ENCODE data around the gene DSE. TPM values are rescaled to one million over a fixed set of nuclear protein-coding genes. Genes with fewer than 3 reads are reported as not detected.
"Not testable (repeated sequence)": the region's sequence is repeated elsewhere in the genome, so short reads cannot be mapped to it uniquely, and the experiment has no call there.

The DSE gene
- 1 to 10 TPM; 3.7 to 3.8 TPM for total RNA-seq

- POLR2A ChIA-PET: no interaction called here
- Mint-ChIP-seq H3K4me3 (peak within 1 kb of the TSS; percentile 67), H3K4me1 (ENCODE audit: low read depth) (peaks cover 18% of the 10 kb centered on the region), H3K9me3 (ENCODE audit: insufficient read depth) (no peaks in the 10 kb centered on the region), H3K36me3 (ENCODE audit: low read depth) (no peaks in the 10 kb centered on the region), H3K27ac (peak within 1 kb of the TSS; percentile 30), H3K27me3 (ENCODE audit: low read depth) (peaks cover 29% of the 10 kb centered on the region)
- ATAC-seq: peak; percentile 85
- CTCF ChIA-PET: no interaction called here
- peak; percentile 62 for DNase-seq
Observed at GRCh38 chr6:116370760-116371119, at the start of gene DSE. DSE (plus strand) TSS chr6:116370947; CDS start chr6:116399251, 28,304 bp downstream.

- H3K4me1 Mint-ChIP-seq (ENCODE audit: low read depth); H3K36me3 Mint-ChIP-seq (ENCODE audit: low read depth); H3K27ac Mint-ChIP-seq; POLR2A ChIA-PET; DNase-seq; H3K9me3 Mint-ChIP-seq (ENCODE audit: insufficient read depth); ATAC-seq; H3K4me3 Mint-ChIP-seq; H3K27me3 Mint-ChIP-seq (ENCODE audit: low read depth); CTCF ChIA-PET: not testable (repeated sequence)
Observed at GRCh38 chr6:116321933-116322332, 48.8 kb upstream of the DSE start.

DNA sequence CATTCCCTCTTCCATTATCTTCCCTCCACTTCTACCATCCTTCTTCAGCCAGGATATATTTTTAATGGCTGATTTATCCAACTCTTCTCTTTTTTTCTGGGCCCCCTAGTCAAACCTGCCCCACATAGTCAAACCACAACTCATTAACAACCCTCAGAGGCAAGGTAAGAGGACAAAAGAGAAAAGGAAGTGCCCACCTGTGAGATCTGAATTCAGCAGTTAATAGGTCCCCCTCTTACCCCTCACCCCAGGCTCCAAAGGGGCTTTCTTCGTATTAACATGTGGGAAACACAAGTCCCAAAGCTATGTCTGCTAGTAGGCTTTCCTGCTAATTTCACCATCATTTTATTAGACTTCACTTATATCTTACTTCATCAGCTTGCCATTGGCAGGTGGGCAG, 46.9 kb upstream of the DSE start:
- no peaks in the 10 kb centered on the region for H3K4me1 Mint-ChIP-seq (ENCODE audit: low read depth)
- no peaks in the 10 kb centered on the region for H3K36me3 Mint-ChIP-seq (ENCODE audit: low read depth)
- CTCF ChIA-PET: interaction anchor here (0.7 to 1.3 kb wide), 2 partner anchors 15 to 36 kb away, joined by 3 read pairs; no protein-coding TSS in a partner anchor
- ATAC-seq (no peak), DNase-seq (no peak)
- peaks cover 3% of the 10 kb centered on the region for H3K27me3 Mint-ChIP-seq (ENCODE audit: low read depth)
- H3K9me3 Mint-ChIP-seq (ENCODE audit: insufficient read depth): no peaks in the 10 kb centered on the region
- no peak overlapping the region for H3K4me3 Mint-ChIP-seq
- no peak overlapping the region for H3K27ac Mint-ChIP-seq
- POLR2A ChIA-PET: no interaction called here

- CTCF ChIA-PET; H3K27me3 Mint-ChIP-seq (ENCODE audit: low read depth); H3K4me1 Mint-ChIP-seq (ENCODE audit: low read depth); DNase-seq; H3K36me3 Mint-ChIP-seq (ENCODE audit: low read depth); ATAC-seq; H3K4me3 Mint-ChIP-seq; H3K9me3 Mint-ChIP-seq (ENCODE audit: insufficient read depth); POLR2A ChIA-PET; H3K27ac Mint-ChIP-seq: not testable (repeated sequence)
Observed at GRCh38 chr6:116325634-116326132, 45.1 kb upstream of the DSE start.

DNA sequence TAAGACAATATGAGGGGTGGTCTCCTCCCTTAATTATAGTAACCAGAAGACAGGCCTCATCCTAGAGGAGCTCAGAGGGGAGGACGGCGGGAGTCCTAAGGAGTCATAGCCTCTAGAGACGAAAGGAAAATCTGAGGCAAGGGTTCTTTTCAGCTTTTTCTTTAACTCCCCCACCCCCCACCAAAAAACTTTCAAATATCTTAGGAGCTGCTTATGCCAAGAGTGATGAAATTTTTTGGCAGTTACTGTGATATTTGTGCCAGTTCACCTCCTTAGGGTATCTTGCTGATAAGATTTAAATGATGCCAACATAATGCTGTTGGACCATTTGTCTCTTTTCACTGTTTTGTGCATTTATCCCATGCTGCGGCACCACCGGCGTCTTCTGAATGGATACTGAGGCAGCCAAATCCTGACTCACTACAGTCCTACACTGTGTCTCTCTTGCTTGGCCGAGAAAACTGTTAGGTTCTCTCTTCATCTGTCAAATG, 44.5 kb upstream of the DSE start:
- Mint-ChIP-seq H3K4me1 (ENCODE audit: low read depth) (no peaks in the 10 kb centered on the region), H3K36me3 (ENCODE audit: low read depth) (no peaks in the 10 kb centered on the region)
- POLR2A ChIA-PET: no interaction called here

DNA sequence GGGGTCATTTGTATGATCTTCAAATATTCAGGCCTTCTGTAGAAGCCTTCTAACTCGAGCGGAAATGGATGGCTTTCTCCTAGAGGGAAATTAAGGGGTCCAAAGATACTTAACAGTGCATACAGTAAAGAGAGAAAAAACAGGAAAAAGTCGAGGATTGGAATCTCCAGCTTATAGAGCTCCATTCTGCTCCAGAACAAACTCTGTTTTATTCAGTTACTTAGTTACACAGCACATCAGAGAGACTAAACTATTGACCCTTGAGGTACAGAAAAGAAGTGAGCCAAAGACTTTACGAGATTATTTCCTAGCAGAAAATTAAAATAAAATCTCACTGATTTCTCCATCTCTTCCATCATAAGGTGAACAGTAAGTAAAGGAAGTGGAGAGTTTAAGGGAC, 43.8 kb upstream of the DSE start:
- POLR2A ChIA-PET: no interaction called here
- no peak overlapping the region for H3K27ac Mint-ChIP-seq
- H3K9me3 Mint-ChIP-seq (ENCODE audit: insufficient read depth): no peaks in the 10 kb centered on the region
- DNase-seq: no peak
- H3K4me3 Mint-ChIP-seq: no peak overlapping the region
- ATAC-seq: no peak
- CTCF ChIA-PET: no interaction called here
- no peaks in the 10 kb centered on the region for H3K4me1 Mint-ChIP-seq (ENCODE audit: low read depth)
- H3K27me3 Mint-ChIP-seq (ENCODE audit: low read depth): no peaks in the 10 kb centered on the region
- no peaks in the 10 kb centered on the region for H3K36me3 Mint-ChIP-seq (ENCODE audit: low read depth)

More for the DNA sequence above, 44.5 kb upstream of the DSE start:
- Mint-ChIP-seq H3K4me3 (no peak overlapping the region), H3K27ac (no peak overlapping the region), H3K27me3 (ENCODE audit: low read depth) (no peaks in the 10 kb centered on the region), H3K9me3 (ENCODE audit: insufficient read depth) (no peaks in the 10 kb centered on the region)
- CTCF ChIA-PET: no interaction called here
- DNase-seq: no peak
- ATAC-seq: no peak

- DNase-seq: no peak
- Mint-ChIP-seq H3K27me3 (ENCODE audit: low read depth) (no peaks in the 10 kb centered on the region), H3K27ac (no peak overlapping the region), H3K4me3 (no peak overlapping the region), H3K4me1 (ENCODE audit: low read depth) (no peaks in the 10 kb centered on the region), H3K9me3 (ENCODE audit: insufficient read depth) (no peaks in the 10 kb centered on the region), H3K36me3 (ENCODE audit: low read depth) (no peaks in the 10 kb centered on the region)
- no peak for ATAC-seq
- POLR2A ChIA-PET: no interaction called here
- CTCF ChIA-PET: no interaction called here
Observed at GRCh38 chr6:116327803-116328527, 42.8 kb upstream of the DSE start.

GRCh38 chr6:116328528-116328903, 42.2 kb upstream of the DSE start:
- no peak for ATAC-seq
- H3K9me3 Mint-ChIP-seq (ENCODE audit: insufficient read depth): no peaks in the 10 kb centered on the region

DNA sequence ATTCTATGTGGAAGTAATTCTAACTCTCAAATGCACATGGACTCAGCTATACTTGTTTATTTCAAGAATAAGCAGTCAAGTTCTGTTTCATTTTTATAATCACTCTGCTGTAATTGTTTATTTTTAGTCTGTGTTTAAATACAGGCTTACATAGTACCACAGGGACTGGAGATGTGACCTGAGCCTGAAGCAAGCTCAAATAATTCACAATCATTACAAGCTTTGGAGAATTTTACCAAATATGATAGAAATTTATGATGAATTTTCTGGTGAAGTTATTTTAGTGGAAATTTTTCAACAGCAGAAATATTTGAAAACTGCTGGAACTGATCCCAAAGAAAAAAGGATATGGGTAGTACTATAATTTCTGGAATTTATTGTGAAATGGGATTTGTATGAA, 41.6 kb upstream of the DSE start:
- Mint-ChIP-seq H3K4me3 (no peak overlapping the region), H3K36me3 (ENCODE audit: low read depth) (no peaks in the 10 kb centered on the region), H3K4me1 (ENCODE audit: low read depth) (no peaks in the 10 kb centered on the region), H3K27me3 (ENCODE audit: low read depth) (no peaks in the 10 kb centered on the region), H3K9me3 (ENCODE audit: insufficient read depth) (no peaks in the 10 kb centered on the region), H3K27ac (no peak overlapping the region)
- no peak for DNase-seq
- POLR2A ChIA-PET: no interaction called here
- no peak for ATAC-seq
- CTCF ChIA-PET: no interaction called here

More at GRCh38 chr6:116328528-116328903, 42.2 kb upstream of the DSE start:
- Mint-ChIP-seq H3K27ac (no peak overlapping the region), H3K36me3 (ENCODE audit: low read depth) (no peaks in the 10 kb centered on the region), H3K4me1 (ENCODE audit: low read depth) (no peaks in the 10 kb centered on the region), H3K4me3 (no peak overlapping the region), H3K27me3 (ENCODE audit: low read depth) (no peaks in the 10 kb centered on the region)
- ChIA-PET CTCF (no interaction called here), POLR2A (no interaction called here)
- no peak for DNase-seq

- ChIA-PET CTCF (no interaction called here), POLR2A (no interaction called here)
- Mint-ChIP-seq H3K27me3 (ENCODE audit: low read depth) (no peaks in the 10 kb centered on the region), H3K4me1 (ENCODE audit: low read depth) (no peaks in the 10 kb centered on the region), H3K27ac (no peak overlapping the region), H3K4me3 (no peak overlapping the region), H3K9me3 (ENCODE audit: insufficient read depth) (no peaks in the 10 kb centered on the region), H3K36me3 (ENCODE audit: low read depth) (no peaks in the 10 kb centered on the region)
- DNase-seq: no peak
- no peak for ATAC-seq
Observed at GRCh38 chr6:116330511-116330910, 40.2 kb upstream of the DSE start.

- ChIA-PET CTCF (no interaction called here), POLR2A (no interaction called here)
- Mint-ChIP-seq H3K27me3 (ENCODE audit: low read depth) (no peaks in the 10 kb centered on the region), H3K27ac (no peak overlapping the region), H3K4me3 (no peak overlapping the region), H3K9me3 (ENCODE audit: insufficient read depth) (no peaks in the 10 kb centered on the region), H3K36me3 (ENCODE audit: low read depth) (no peaks in the 10 kb centered on the region), H3K4me1 (ENCODE audit: low read depth) (no peaks in the 10 kb centered on the region)
- ATAC-seq (no peak), DNase-seq (no peak)
Observed at GRCh38 chr6:116332096-116332495, 38.7 kb upstream of the DSE start.

DNA sequence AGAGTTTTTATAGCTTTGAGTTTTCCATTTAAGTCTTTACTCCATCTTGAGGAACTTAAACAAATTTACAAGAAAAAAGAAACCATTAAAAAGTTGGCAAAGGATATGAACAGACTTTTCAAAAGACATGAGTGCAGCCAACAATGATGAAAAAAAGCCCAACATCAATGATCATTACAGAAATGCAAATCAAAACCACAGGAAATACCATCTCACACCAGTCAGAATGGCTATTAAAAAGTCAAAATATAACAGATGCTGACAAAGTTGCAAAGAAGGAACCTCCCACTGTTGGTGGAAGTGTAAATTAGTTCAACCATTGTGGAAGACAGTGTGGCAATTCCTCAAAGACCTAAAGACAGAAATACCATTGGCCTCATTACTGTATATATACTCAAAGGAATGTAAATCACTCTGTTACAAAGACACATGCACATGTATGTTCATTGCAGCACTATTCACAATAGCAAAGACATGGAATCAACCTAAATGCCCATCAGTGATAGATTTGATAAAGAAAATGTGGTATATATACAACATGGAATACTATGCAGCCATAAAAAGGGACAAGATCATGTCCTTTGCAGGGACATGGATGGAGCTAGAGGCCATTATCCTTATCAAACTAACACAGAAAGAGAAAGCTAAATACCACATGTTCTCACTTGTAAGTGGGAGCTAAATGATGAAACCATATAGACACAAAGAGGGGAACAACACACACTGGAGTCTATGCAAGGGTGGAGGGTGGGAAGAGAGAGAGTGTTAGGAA, 35.9 kb upstream of the DSE start:
- DNase-seq; H3K27me3 Mint-ChIP-seq (ENCODE audit: low read depth); H3K9me3 Mint-ChIP-seq (ENCODE audit: insufficient read depth); CTCF ChIA-PET; H3K27ac Mint-ChIP-seq; ATAC-seq; POLR2A ChIA-PET; H3K36me3 Mint-ChIP-seq (ENCODE audit: low read depth); H3K4me1 Mint-ChIP-seq (ENCODE audit: low read depth); H3K4me3 Mint-ChIP-seq: not testable (repeated sequence)

Measured in activated CD8-positive, alpha-beta T cell treated with anti-CD3 and anti-CD28 coated beads, Interleukin-2, amount 10 ng/mL, durations not matched to agents 7 days and 5 days (primary cell).